NB4 (cell line): ENCODE measurements around the gene ZNF516.

Experiments
- CTCF ChIP-seq: IDR thresholded peaks from one replicate; pipeline ENCODE4 v1.5.1; 2012; ENCODE audit warnings: low read depth, low read length
- MYC ChIP-seq: IDR thresholded peaks from 2 replicates; pipeline ENCODE4 v1.6.1; 2011; ENCODE audit warnings: low read depth, low read length

- TF ChIP-seq MYC (no peak), CTCF (no peak)
Measured at GRCh38 chr18:76530391-76530790, 35.3 kb upstream of the ZNF516 start.
